HG02588 (cell line): ENCODE data around the gene KSR2.

ENCODE experiments used
- ATAC-seq: cut with Tn5 transposase; IDR thresholded peaks from one replicate; pipeline ENCODE4 v1.9.1; 2021; ENCODE audit warnings: mild to moderate bottlenecking, moderate library complexity; ENCODE audit not compliant: unreplicated experiment

KSR2 gene

GRCh38 chr12:117430246-117430645, 538.5 kb downstream of the KSR2 start:
- no peak for ATAC-seq

DNA sequence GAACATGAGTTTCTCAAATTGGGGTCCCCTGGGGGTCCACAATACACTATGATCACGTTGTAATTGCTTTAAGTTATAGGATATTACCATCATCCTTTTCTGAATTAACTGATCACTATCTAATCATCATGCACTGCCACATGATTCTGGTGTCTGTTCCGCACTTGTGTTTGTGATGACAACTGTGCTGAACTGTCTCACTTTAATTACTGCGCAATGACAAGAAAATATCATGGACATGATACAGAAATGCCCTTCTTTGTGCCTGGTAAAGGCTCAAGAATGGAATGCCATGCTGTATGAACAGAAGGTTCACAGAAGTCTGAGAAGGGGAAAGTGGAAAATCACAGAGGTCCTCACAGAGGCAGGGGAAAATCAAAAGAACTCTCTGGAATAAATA, 541.6 kb downstream of the KSR2 start:
- ATAC-seq = no peak

GRCh38 chr12:117421987-117422386, 546.8 kb downstream of the KSR2 start:
- no peak for ATAC-seq

DNA sequence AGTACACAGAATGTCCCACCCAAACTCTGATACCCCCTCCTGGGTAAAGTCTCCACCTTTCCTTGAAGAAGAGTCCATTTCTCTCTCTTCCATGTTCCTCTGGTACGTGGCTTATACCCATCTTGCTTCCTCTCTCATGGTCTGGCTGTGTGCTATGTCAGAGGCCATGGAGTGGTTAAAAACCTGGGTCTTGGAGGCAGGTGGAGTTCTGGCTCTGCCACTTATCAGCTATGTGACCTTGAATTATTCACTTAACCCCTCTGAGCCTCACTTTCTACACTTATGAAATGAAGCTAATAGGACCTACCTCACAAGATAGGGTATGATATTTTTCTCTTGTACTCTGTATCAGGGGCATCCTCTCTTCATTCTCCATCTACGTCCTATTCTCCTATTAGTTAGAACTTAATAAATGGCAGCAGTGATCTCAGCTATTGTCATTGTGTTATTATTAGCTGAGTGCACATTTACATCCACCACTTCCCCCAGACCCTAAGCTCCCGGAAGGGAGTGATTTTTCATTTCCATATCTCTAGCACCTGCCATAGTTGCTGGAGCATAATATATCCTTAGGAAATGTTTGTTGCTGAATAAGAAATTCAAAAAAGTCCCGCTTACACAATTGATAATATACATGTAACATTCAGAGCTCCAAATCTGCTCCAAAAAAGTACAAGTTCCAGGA, 547.6 kb downstream of the KSR2 start:
- ATAC-seq = no peak

DNA sequence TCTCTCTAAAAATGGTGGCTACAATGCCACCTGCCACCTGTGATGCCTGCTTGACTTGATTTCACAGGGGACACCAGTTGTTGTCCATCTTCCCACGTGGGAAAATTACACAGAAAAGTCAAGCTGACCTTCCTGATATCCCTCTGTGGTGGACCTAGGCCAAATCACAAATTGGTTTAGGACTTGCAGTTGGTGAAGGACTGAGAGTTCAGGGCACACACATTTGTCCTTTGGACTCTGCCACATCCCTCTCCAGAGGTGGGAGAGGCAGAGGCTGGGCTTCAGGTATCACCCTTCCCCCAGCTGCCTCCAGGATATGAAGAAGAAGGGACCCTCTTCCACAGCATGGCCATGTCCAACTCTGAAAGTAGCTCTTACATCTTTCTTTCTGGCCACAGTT, 551.8 kb downstream of the KSR2 start:
- ATAC-seq = no peak

DNA sequence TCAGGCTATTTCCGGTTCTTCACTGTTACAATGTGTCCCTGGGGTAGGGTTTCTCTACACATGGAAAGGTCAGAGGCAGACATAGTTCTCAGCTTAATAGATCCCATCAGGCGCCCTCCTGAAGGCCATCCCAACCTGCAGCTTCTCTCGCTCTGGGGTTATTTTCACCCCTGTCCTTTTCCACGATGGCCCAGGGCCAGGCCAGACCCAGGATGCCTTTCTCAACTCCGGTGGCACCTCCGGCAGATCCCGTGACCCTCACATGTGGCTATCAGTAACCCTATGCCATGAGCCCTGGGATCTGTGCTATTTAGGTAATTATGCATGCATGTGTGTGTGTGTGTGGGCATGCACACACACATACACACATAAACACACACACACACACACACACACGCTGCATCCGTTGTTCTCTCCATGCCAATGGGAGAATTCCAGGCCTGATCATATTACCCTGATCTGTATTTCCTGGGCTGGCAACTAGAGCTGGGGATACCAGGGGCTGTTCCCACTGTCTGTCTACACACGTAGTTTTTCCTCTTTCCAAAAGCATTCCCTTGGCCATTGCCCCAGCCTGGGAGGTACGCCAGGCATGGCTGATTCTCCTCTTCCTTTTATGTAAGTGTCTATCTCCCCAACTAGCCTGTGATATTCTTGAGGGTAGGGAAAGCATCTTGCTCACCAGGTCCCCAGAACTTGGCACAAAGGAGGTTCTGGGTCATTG, 556.2 kb downstream of the KSR2 start:
- ATAC-seq = no peak

DNA sequence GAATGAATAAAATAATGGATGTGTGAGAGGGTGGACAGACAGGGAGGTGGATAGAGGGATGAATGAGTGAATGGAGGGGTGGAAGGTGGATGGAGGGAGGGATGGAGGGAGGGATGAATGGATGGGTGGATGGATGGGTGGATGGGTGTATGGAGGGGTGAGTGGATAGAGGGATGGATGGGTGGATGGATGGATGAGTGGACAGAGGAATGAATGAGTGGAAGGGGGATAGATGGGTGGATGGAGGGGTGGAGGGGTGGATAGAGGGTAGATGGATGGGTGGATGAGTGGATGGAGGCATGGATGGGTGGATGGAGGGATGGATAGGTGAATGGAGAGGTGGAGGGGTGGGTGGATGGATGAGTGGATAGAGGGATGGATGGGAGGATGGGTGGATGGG, 559.5 kb downstream of the KSR2 start:
- no peak for ATAC-seq

- no peak for ATAC-seq
These were observed 560.5 kb downstream of the KSR2 start for GRCh38 chr12:117408161-117408791.

DNA sequence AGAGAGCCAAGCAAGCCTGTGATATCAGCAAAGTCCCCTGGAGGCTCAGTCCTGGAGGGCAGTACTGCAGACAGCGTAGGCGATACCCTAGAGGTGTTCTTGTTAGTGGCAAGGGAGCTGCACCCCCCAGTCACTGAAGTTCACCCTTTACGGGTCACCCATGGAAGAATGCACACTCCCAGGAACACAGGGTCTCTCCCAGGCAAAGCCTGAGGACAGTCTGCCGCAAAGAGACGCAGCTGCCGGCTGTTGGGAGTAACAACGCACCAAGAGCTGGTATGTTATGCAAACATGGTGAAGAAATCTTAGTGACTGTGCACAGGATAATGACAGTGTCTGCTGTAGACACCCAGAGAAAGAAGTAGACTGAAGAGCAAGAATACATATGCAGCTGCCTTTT, 563.9 kb downstream of the KSR2 start:
- ATAC-seq = no peak

DNA sequence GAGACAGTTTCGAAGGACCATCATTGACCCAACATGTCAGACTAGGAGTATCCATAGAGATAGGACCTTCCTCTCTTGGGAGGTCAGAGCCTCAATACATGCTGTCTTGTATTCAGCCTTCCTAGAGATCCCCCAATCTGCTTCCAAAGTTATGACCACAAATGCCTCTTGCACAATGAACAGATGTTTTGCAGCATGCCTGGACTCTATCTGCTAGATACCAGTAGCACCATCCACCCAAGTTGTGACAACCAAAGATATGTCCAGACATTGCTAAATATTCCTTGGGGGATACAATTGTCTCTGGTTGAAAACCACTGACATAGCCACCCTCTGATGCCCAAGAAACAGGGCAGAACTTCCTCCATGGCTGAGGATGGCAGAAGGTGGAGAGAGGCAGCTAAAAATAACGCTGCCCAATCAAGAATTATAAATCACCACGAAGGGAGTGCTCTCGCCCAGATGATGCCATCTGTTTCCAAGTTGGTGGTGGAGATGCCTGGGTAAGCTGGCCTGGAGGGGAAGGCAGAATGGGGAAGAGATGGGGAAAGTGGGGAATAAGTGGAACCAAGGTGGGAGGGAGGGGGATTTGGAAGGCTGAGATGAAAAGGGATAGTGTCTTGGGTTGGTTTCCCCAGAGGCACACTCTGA, 564.5 kb downstream of the KSR2 start:
- ATAC-seq = no peak

DNA sequence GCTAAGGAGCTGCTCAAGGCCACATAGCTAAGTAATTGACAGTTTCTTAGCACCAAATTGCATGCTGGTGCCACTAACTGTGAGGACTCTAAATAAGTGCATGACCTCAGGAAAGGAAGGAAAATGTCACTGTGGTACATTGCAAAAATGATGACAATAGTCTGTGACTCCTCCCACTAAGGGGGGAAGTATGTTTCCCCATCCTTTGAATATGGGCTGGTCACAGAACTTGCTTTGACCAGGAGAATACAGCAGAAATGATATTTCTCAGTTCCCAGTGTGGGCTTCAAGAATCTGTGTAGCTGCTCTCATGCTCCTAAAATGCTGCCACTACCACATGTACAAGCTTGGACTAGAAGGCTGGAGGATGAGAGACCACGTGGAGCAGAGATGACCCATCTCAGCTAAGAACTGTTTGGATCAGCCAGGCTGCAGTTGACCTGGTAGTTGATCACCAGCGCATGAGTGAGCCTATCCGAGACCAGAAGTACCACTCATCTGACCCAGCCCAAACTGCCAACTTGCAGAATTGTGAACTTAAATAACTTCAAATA, 565.1 kb downstream of the KSR2 start:
- ATAC-seq = no peak
